Progenitor cell of endocrine pancreas (in vitro differentiated cells): ENCODE data around the gene ENTPD7. TPM values are rescaled to one million over a fixed set of nuclear protein-coding genes. Genes with fewer than 3 reads are reported as not detected.
A peak's percentile ranks its signal among the peaks of the same experiment; 100 is the strongest.
"Not testable (repeated sequence)": the region's sequence is repeated elsewhere in the genome, so short reads cannot be mapped to it uniquely, and the experiment has no call there.

ENCODE experiments used
- DNase-seq: peaks from one replicate; pipeline ENCODE4 v3.0.0; 2021; ENCODE audit warnings: low spot score; ENCODE audit not compliant: unreplicated experiment
- H3K27ac Mint-ChIP-seq: 2 replicates; pipeline ENCODE4 v1.8.0; 2021; ENCODE audit warnings: mild to moderate bottlenecking, moderate library complexity, mixed read lengths
- H3K27me3 Mint-ChIP-seq: 2 replicates; pipeline ENCODE4 v1.8.0; 2021; ENCODE audit warnings: mixed read lengths
- H3K36me3 Mint-ChIP-seq: 2 replicates; pipeline ENCODE4 v1.8.0; 2022; ENCODE audit warnings: mixed read lengths; ENCODE audit not compliant: insufficient read depth
- H3K4me1 Mint-ChIP-seq: 2 replicates; pipeline ENCODE4 v1.8.0; 2021; ENCODE audit warnings: low read depth, mixed read lengths
- H3K4me3 Mint-ChIP-seq: 2 replicates; pipeline ENCODE4 v1.8.0; 2021; ENCODE audit warnings: low read depth, mild to moderate bottlenecking, moderate library complexity, mixed read lengths
- H3K9me3 Mint-ChIP-seq: 2 replicates; pipeline ENCODE4 v1.8.0; 2021; ENCODE audit warnings: low read depth, mixed read lengths
- CTCF ChIP-seq: fragments of 200-600 bp; sonication (generic); IDR thresholded peaks from one replicate; pipeline ENCODE4 v1.5.0; 2021; ENCODE audit warnings: antibody characterized with exemption, mild to moderate bottlenecking; ENCODE audit not compliant: unreplicated experiment
- total RNA-seq: library from RNA; stranded (reverse); gene quantifications from 2 replicates; pipeline ENCODE4 v1.2.1, GENCODE V29; 2021

Gene ENTPD7
- total RNA-seq, 1 donor from 2014 or later: 31.2 TPM

- DNase-seq: no peak
- peak overlapping the region; percentile 99 for H3K27ac Mint-ChIP-seq
- peak overlapping the region; percentile 100 for H3K4me3 Mint-ChIP-seq
- peaks cover 7% of the 10 kb centered on the region for H3K4me1 Mint-ChIP-seq
- peak; percentile 21 for TF ChIP-seq CTCF
- no peaks in the 10 kb centered on the region for H3K27me3 Mint-ChIP-seq
- no peaks in the 10 kb centered on the region for H3K9me3 Mint-ChIP-seq
- peaks cover 9% of the 10 kb centered on the region for H3K36me3 Mint-ChIP-seq
Observed at GRCh38 chr10:99731306-99732032, 72.2 kb downstream of the ENTPD7 start.

GRCh38 chr10:99732033-99732842 is 72.9 kb downstream of the ENTPD7 start, which contains the start of the genes COX15 and CUTC:
Gene COX15, minus strand, starts transcription at chr10:99732127. Its CDS starts 78 bp downstream, at chr10:99732049.
Gene CUTC, plus strand, starts transcription at chr10:99732234. Its CDS starts 115 bp downstream, at chr10:99732349.
- H3K36me3 Mint-ChIP-seq: peaks cover 9% of the 10 kb centered on the region
- peak; percentile 94 for DNase-seq
- no peaks in the 10 kb centered on the region for H3K27me3 Mint-ChIP-seq
- H3K9me3 Mint-ChIP-seq: no peaks in the 10 kb centered on the region
- peaks cover 7% of the 10 kb centered on the region for H3K4me1 Mint-ChIP-seq
- H3K4me3 Mint-ChIP-seq: peak within 1 kb of the TSS; percentile 100
- H3K27ac Mint-ChIP-seq: peak within 1 kb of the TSS; percentile 99
- peak; percentile 61 for TF ChIP-seq CTCF

GRCh38 chr10:99733366-99733765 is 74.1 kb downstream of the ENTPD7 start:
- Mint-ChIP-seq H3K27ac (no peak overlapping the region), H3K4me1 (peaks cover 7% of the 10 kb centered on the region), H3K36me3 (peaks cover 15% of the 10 kb centered on the region), H3K9me3 (no peaks in the 10 kb centered on the region), H3K4me3 (peak overlapping the region; percentile 67), H3K27me3 (no peaks in the 10 kb centered on the region)
- no peak for TF ChIP-seq CTCF
- DNase-seq: no peak

- DNase-seq, H3K9me3 Mint-ChIP-seq: not testable (repeated sequence)
Observed at GRCh38 chr10:99734111-99734510, 74.8 kb downstream of the ENTPD7 start.

GRCh38 chr10:99740260-99740659 is 81.0 kb downstream of the ENTPD7 start:
- H3K9me3 Mint-ChIP-seq: peaks cover 11% of the 10 kb centered on the region
- DNase-seq: no peak
- peaks cover 40% of the 10 kb centered on the region for H3K36me3 Mint-ChIP-seq
- no peak for TF ChIP-seq CTCF
- H3K4me3 Mint-ChIP-seq: no peak overlapping the region
- H3K4me1 Mint-ChIP-seq: no peaks in the 10 kb centered on the region
- H3K27ac Mint-ChIP-seq: no peak overlapping the region
- no peaks in the 10 kb centered on the region for H3K27me3 Mint-ChIP-seq

More at GRCh38 chr10:99734111-99734510, 74.8 kb downstream of the ENTPD7 start:
- H3K27me3 Mint-ChIP-seq, H3K27ac Mint-ChIP-seq, H3K4me1 Mint-ChIP-seq, H3K4me3 Mint-ChIP-seq: not testable (repeated sequence)
- peaks cover 16% of the 10 kb centered on the region for H3K36me3 Mint-ChIP-seq
